ENCODE measurements around the gene GPR52.

- no peak for TF ChIP-seq CTCF (IDR thresholded peaks at IDR 0.05; ENCODE audit: extremely low read depth in 1 of 2, insufficient read depth in 1 of 2, low read depth in 1 of 2, low read length in 2 of 2)
- TF ChIP-seq FOS (IDR thresholded peaks at IDR 0.05; ENCODE audit: borderline replicate concordance, insufficient read depth, low read length): no peak
- no peak for TF ChIP-seq POLR2AphosphoS5 (IDR thresholded peaks at IDR 0.05; ENCODE audit: insufficient read depth, low read depth, low read length)
Observed at GRCh38 chr1:174406421-174406820, 41.3 kb upstream of the GPR52 start.

Measured in endothelial cell of umbilical vein (primary cell).